Activated naive CD4-positive, alpha-beta T cell treated with anti-CD3 and anti-CD28 coated beads for 36 hours (primary cell): Measurements from ENCODE around the gene AKR1D1. TPM values are rescaled to one million over a fixed set of nuclear protein-coding genes. Genes with fewer than 3 reads are reported as not detected.

Experiments
- CTCF ChIA-PET: fragments of 350-600 bp; sonication (Branson Sonifier 250); formaldehyde crosslinking; loops from one replicate; lab custom pipeline; 2021; ENCODE audit warnings: antibody characterized with exemption; lab: Charles Lee
- DNase-seq: peaks from one replicate; pipeline ENCODE4 v3.0.0-alpha.2; 2020
- H3K27ac Mint-ChIP-seq: one replicate; pipeline ENCODE4 v1.8.0; 2021; ENCODE audit warnings: mild to moderate bottlenecking, mixed read lengths
- H3K27me3 Mint-ChIP-seq: one replicate; pipeline ENCODE4 v1.8.0; 2021; ENCODE audit warnings: low read depth, mixed read lengths
- H3K36me3 Mint-ChIP-seq: one replicate; pipeline ENCODE4 v1.8.0; 2021; ENCODE audit warnings: low read depth, mixed read lengths
- H3K4me1 Mint-ChIP-seq: one replicate; pipeline ENCODE4 v1.8.0; 2021; ENCODE audit warnings: low read depth, mixed read lengths
- H3K4me3 Mint-ChIP-seq: one replicate; pipeline ENCODE4 v1.8.0; 2021; ENCODE audit warnings: mild to moderate bottlenecking, moderate library complexity, mixed read lengths
- H3K9me3 Mint-ChIP-seq: one replicate; pipeline ENCODE4 v1.8.0; 2021; ENCODE audit warnings: mixed read lengths
- intact Hi-C: fragments of 100-400 bp; cut with micrococcal nuclease; formaldehyde crosslinking; loops from one replicate; pipeline ENCODE4 v1.15.1; 2023
- total RNA-seq, 2 experiments: library from RNA; stranded (reverse); gene quantifications; one replicate each; pipeline ENCODE4 v1.2.3, GENCODE V29; 2021

AKR1D1 gene
- total RNA-seq, 2 experiments from 2014 or later: not detected

GRCh38 chr7:138158739-138159528 lies 82.7 kb downstream of the AKR1D1 start:
- Mint-ChIP-seq H3K4me1 (no peaks in the 10 kb centered on the region), H3K9me3 (no peaks in the 10 kb centered on the region), H3K36me3 (no peaks in the 10 kb centered on the region), H3K4me3 (no peak overlapping the region), H3K27ac (no peak overlapping the region), H3K27me3 (no peaks in the 10 kb centered on the region)
- CTCF ChIA-PET: interaction anchor here (0.7 to 3.1 kb wide), 3 partner anchors 579 to 822 kb away, joined by 3 to 33 read pairs (median 3); no protein-coding TSS in a partner anchor
- intact Hi-C loops: no loop called here
- no peak for DNase-seq

- Mint-ChIP-seq H3K36me3 (peaks cover 2% of the 10 kb centered on the region), H3K27ac (no peak overlapping the region), H3K27me3 (no peaks in the 10 kb centered on the region), H3K4me1 (no peaks in the 10 kb centered on the region), H3K4me3 (no peak overlapping the region), H3K9me3 (peaks cover 12% of the 10 kb centered on the region)
- intact Hi-C loops: loop anchor here (1.0 to 10.0 kb wide), 6 partner anchors 258 to 705 kb away; partner anchors contain the start of gene TRIM24
- CTCF ChIA-PET: interaction anchor here (0.6 to 3.1 kb wide), 10 partner anchors 10 to 577 kb away, joined by 3 to 33 read pairs (median 4); partner anchors contain the start of gene CREB3L2
- DNase-seq: peak; percentile 88
These were observed 85.4 kb downstream of the AKR1D1 start for GRCh38 chr7:138161600-138162081.

GRCh38 chr7:138162236-138162635 lies 86.0 kb downstream of the AKR1D1 start:
- H3K4me3 Mint-ChIP-seq: no peak overlapping the region
- CTCF ChIA-PET: interaction anchor here (0.9 to 3.1 kb wide), 6 partner anchors 9 to 576 kb away, joined by 3 to 33 read pairs (median 4); partner anchors contain the start of gene CREB3L2
- H3K4me1 Mint-ChIP-seq: no peaks in the 10 kb centered on the region
- intact Hi-C loops: loop anchor here (5.0 to 10.0 kb wide), 2 partner anchors 463 to 590 kb away; no protein-coding TSS in a partner anchor
- H3K27me3 Mint-ChIP-seq: no peaks in the 10 kb centered on the region
- peaks cover 2% of the 10 kb centered on the region for H3K36me3 Mint-ChIP-seq
- H3K27ac Mint-ChIP-seq: no peak overlapping the region
- H3K9me3 Mint-ChIP-seq: peaks cover 12% of the 10 kb centered on the region
- no peak for DNase-seq

- intact Hi-C loops: loop anchor here (5.0 to 10.0 kb wide), 2 partner anchors 461 to 589 kb away; no protein-coding TSS in a partner anchor
- Mint-ChIP-seq H3K9me3 (peaks cover 12% of the 10 kb centered on the region), H3K4me3 (no peak overlapping the region), H3K27ac (no peak overlapping the region), H3K36me3 (peaks cover 2% of the 10 kb centered on the region), H3K4me1 (no peaks in the 10 kb centered on the region), H3K27me3 (peaks cover 7% of the 10 kb centered on the region)
- DNase-seq: no peak
- CTCF ChIA-PET: interaction anchor here (1.8 kb wide), 1 partner anchor 575 kb away, joined by 5 read pairs; no protein-coding TSS in a partner anchor
These were observed 87.5 kb downstream of the AKR1D1 start for GRCh38 chr7:138163800-138164199.

- intact Hi-C loops: loop anchor here (5.0 to 10.0 kb wide), 2 partner anchors 460 to 587 kb away; no protein-coding TSS in a partner anchor
- DNase-seq: peak; percentile 15
- CTCF ChIA-PET: interaction anchor here (0.5 to 1.8 kb wide), 3 partner anchors 553 to 574 kb away, joined by 5 to 8 read pairs (median 6); no protein-coding TSS in a partner anchor
- peak overlapping the region; percentile 11 for H3K27ac Mint-ChIP-seq
- peaks cover 2% of the 10 kb centered on the region for H3K36me3 Mint-ChIP-seq
- peaks cover 12% of the 10 kb centered on the region for H3K9me3 Mint-ChIP-seq
- no peak overlapping the region for H3K4me3 Mint-ChIP-seq
- peaks cover 10% of the 10 kb centered on the region for H3K27me3 Mint-ChIP-seq
- H3K4me1 Mint-ChIP-seq: no peaks in the 10 kb centered on the region
These were observed 88.5 kb downstream of the AKR1D1 start for GRCh38 chr7:138164804-138165203.

- peaks cover 5% of the 10 kb centered on the region for H3K4me1 Mint-ChIP-seq
- no peak for DNase-seq
- intact Hi-C loops: loop anchor here (10.0 kb wide), 1 partner anchor 458 kb away; no protein-coding TSS in a partner anchor
- H3K36me3 Mint-ChIP-seq: peaks cover 2% of the 10 kb centered on the region
- no peak overlapping the region for H3K27ac Mint-ChIP-seq
- no peak overlapping the region for H3K4me3 Mint-ChIP-seq
- peaks cover 15% of the 10 kb centered on the region for H3K27me3 Mint-ChIP-seq
- peaks cover 12% of the 10 kb centered on the region for H3K9me3 Mint-ChIP-seq
- CTCF ChIA-PET: interaction anchor here (0.6 to 1.6 kb wide), 3 partner anchors 293 to 572 kb away, joined by 3 to 8 read pairs (median 5); partner anchors contain the start of gene TRIM24
These were observed 90.4 kb downstream of the AKR1D1 start for GRCh38 chr7:138166681-138167080.

GRCh38 chr7:138167222-138167621 lies 91.0 kb downstream of the AKR1D1 start:
- H3K4me1 Mint-ChIP-seq: peaks cover 5% of the 10 kb centered on the region
- CTCF ChIA-PET: interaction anchor here (0.6 kb wide), 1 partner anchor 571 kb away, joined by 3 read pairs; no protein-coding TSS in a partner anchor
- peaks cover 15% of the 10 kb centered on the region for H3K27me3 Mint-ChIP-seq
- H3K9me3 Mint-ChIP-seq: peaks cover 12% of the 10 kb centered on the region
- no peak for DNase-seq
- intact Hi-C loops: loop anchor here (10.0 kb wide), 1 partner anchor 458 kb away; no protein-coding TSS in a partner anchor
- no peak overlapping the region for H3K27ac Mint-ChIP-seq
- H3K36me3 Mint-ChIP-seq: peaks cover 2% of the 10 kb centered on the region
- no peak overlapping the region for H3K4me3 Mint-ChIP-seq

GRCh38 chr7:138167869-138168296 lies 91.6 kb downstream of the AKR1D1 start:
- Mint-ChIP-seq H3K27me3 (peaks cover 15% of the 10 kb centered on the region), H3K4me3 (no peak overlapping the region), H3K4me1 (peaks cover 5% of the 10 kb centered on the region), H3K27ac (no peak overlapping the region), H3K36me3 (peaks cover 2% of the 10 kb centered on the region), H3K9me3 (peaks cover 12% of the 10 kb centered on the region)
- intact Hi-C loops: loop anchor here (10.0 kb wide), 1 partner anchor 457 kb away; no protein-coding TSS in a partner anchor
- CTCF ChIA-PET: no interaction called here
- no peak for DNase-seq

Other genes starting within 250 kb of the AKR1D1 start
- 1 to 10 TPM; 2.0 to 2.7 TPM for gene DGKI, start 229.5 kb upstream of the AKR1D1 start, total RNA-seq
- 10 to 100 TPM; 14.1 to 15.7 TPM for gene CREB3L2, start 74.4 kb upstream of the AKR1D1 start, total RNA-seq